Spleen (tissue), 7 donors: ENCODE results near the gene STS.

Experiments
- POLR2AphosphoS5 ChIP-seq, 3 donors: sonication (generic); formaldehyde crosslinking; IDR thresholded peaks; one replicate each; pipeline ENCODE4 v1.5.1; 2017; ENCODE audit warnings: antibody characterized with exemption in 3 of 3
- TF ChIP-seq, protein P1 (sequence below), 11 experiments: fragments of 200-600 bp in 7 of 11; fragments of 450-650 bp in 4 of 11; sonication (generic) in 4 of 11; IDR thresholded peaks in 8 of 11; conservative IDR thresholded peaks in 3 of 11; 1 replicate in 7 of 11; 2 replicates in 4 of 11; pipeline versions ENCODE4 v1.4.0 to v1.8.0; 2016 to 2021; ENCODE audit warnings: antibody characterized with exemption in 11 of 11, inconsistent platforms in 4 of 11, mild to moderate bottlenecking in 1 of 11
- donor health status: DM: no; HTN: no; CAD: no; lungs with moderate emphysema.
- donor health status: DM: no; HTN: no; CAD: no.
- donor health status: DM: no; HTN: no; CAD: no.

- no peak for TF ChIP-seq POLR2AphosphoS5 (IDR thresholded peaks at IDR 0.05)
- TF ChIP-seq, protein P1, sequence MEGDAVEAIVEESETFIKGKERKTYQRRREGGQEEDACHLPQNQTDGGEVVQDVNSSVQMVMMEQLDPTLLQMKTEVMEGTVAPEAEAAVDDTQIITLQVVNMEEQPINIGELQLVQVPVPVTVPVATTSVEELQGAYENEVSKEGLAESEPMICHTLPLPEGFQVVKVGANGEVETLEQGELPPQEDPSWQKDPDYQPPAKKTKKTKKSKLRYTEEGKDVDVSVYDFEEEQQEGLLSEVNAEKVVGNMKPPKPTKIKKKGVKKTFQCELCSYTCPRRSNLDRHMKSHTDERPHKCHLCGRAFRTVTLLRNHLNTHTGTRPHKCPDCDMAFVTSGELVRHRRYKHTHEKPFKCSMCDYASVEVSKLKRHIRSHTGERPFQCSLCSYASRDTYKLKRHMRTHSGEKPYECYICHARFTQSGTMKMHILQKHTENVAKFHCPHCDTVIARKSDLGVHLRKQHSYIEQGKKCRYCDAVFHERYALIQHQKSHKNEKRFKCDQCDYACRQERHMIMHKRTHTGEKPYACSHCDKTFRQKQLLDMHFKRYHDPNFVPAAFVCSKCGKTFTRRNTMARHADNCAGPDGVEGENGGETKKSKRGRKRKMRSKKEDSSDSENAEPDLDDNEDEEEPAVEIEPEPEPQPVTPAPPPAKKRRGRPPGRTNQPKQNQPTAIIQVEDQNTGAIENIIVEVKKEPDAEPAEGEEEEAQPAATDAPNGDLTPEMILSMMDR (IDR thresholded peaks at IDR 0.05 in 8 of 11, conservative IDR thresholded peaks at IDR 0.05 in 3 of 11) = no peak
Observed at GRCh38 chrX:7102119-7102518, 45.4 kb upstream of the STS start.
